Heart left ventricle (tissue), 16 donors: ENCODE results near the gene WWOX. TPM values are rescaled to one million over a fixed set of nuclear protein-coding genes. Genes with fewer than 3 reads are reported as not detected.

ENCODE experiments used
- ATAC-seq, 4 donors: fragments of 200-7000 bp; cut with Tn5 transposase; one replicate each; pipeline ENCODE4 v1.9.1; 2020 to 2022; ENCODE audit warnings: moderate library complexity in 4 of 4, mild to moderate bottlenecking in 3 of 4, moderate number of reproducible peaks in 1 of 4
- DNase-seq, 5 donors: peaks; one replicate each; pipeline ENCODE4 v3.0.0-alpha.2; 2020
- H3K27ac ChIP-seq, 12 donors: fragments of 200-600 bp; sonication (generic) in 4 of 12; one replicate each; pipeline versions ENCODE4 v1.5.0 to v1.8.0; 2016 to 2022; ENCODE audit warnings: mild to moderate bottlenecking in 2 of 12
- H3K27me3 ChIP-seq, 9 donors: fragments of 200-600 bp; sonication (generic) in 2 of 9; one replicate each; pipeline versions ENCODE4 v1.5.1 to v1.8.0; 2016 to 2022; ENCODE audit warnings: mild to moderate bottlenecking in 3 of 9
- H3K36me3 ChIP-seq, 9 donors: fragments of 200-600 bp; sonication (generic) in 2 of 9; one replicate each; pipeline versions ENCODE4 v1.5.0 to v1.8.0; 2018 to 2022; ENCODE audit warnings: mild to moderate bottlenecking in 2 of 9
- H3K4me1 ChIP-seq, 12 donors: fragments of 200-600 bp; sonication (generic) in 4 of 12; one replicate each; pipeline versions ENCODE4 v1.5.0 to v1.8.0; 2016 to 2022; ENCODE audit warnings: mild to moderate bottlenecking in 3 of 12
- H3K4me3 ChIP-seq, 12 donors: fragments of 200-600 bp; sonication (generic) in 4 of 12; one replicate each; pipeline versions ENCODE4 v1.5.0 to v1.8.0; 2017 to 2022; ENCODE audit warnings: mild to moderate bottlenecking in 9 of 12, moderate library complexity in 4 of 12
- H3K9me3 ChIP-seq, 12 donors: fragments of 200-600 bp; sonication (generic) in 4 of 12; one replicate each; pipeline versions ENCODE4 v1.5.0 to v1.8.0; 2016 to 2022; ENCODE audit warnings: mild to moderate bottlenecking in 1 of 12
- POLR2A ChIP-seq, 2 donors: fragments of 450-650 bp; IDR thresholded peaks; one replicate each; pipeline ENCODE4 v1.6.1; 2017; ENCODE audit warnings: antibody characterized with exemption in 2 of 2, mild to moderate bottlenecking in 2 of 2, moderate library complexity in 2 of 2
- WGBS, 4 donors: extraction: QIAGEN DNeasy Blood & Tissue Kit in 2 of 4; methylation state at CpG; one replicate each; pipeline versions ENCODE4 v1.1.5 to v1.1.7; 2013 to 2018; 5-methylcytosine and 5-hydroxymethylcytosine counted together
- intact Hi-C, 10 donors: fragments of 100-400 bp; cut with DNase I; formaldehyde crosslinking; loops; one replicate each; pipeline versions ENCODE4 v1.11.1 to v1.14.2; 2022
- polyA plus RNA-seq, 2 donors: library from polyadenylated mRNA; stranded (reverse); fragments of 200-250 nt; gene quantifications; one replicate each; pipeline ENCODE4 v1.2.3, GENCODE V29; 2013
- total RNA-seq, 9 donors: library from RNA; depleted of rRNA in 2 of 9; stranded (reverse); fragments of >200 nt in 2 of 9; fragmentation: NEBNext Ultra II Directional in 3 of 9; extraction: Animal tissue kit (Norgen Biotek cat#: 25700) in 3 of 9; gene quantifications; one replicate each; pipeline versions ENCODE4 v1.1.0 to v1.2.4, GENCODE V29; 2016 to 2023
- TF ChIP-seq, protein P1 (sequence below), 12 donors: fragments of 200-600 bp; sonication (generic) in 4 of 12; IDR thresholded peaks; one replicate each; pipeline versions ENCODE4 v1.5.0 to v1.8.0; 2018 to 2022; ENCODE audit warnings: antibody characterized with exemption in 12 of 12, mild to moderate bottlenecking in 5 of 12
- donor health status: ischemic (EF 13 %, LVEDD 7.1; RV severe dilation, severe dysfunction).
- donor health status: healthy with polysubstance abuse.
- donor health status: DM: no; HTN: yes; CAD: no.
- donor health status: DM: no; HTN: no; CAD: no.
- donor health status: ischemic (EF 25% LVEDD 6.9; RV normal size, moderate dysfunction).
- donor health status: ischemic (EF 25% LVEDD 5.7; RV mildly dilated, moderate dysfunction).
- donor health status: healthy.
- donor health status: DM: yes; HTN: yes; CAD: no.
- donor health status: ischemic (EF 35%, LVEDD 5.7; RV mildly dilated, moderate dysfunction).
- donor health status: nonischemic (EF 11% LVEDD 7.7; RV severe dilation, severe dysfunction).
- donor health status: DM: yes; HTN: yes; CAD: no.
- donor health status: PGD.
- donor health status: ischemic (EF 29% LVEDD 5.4; RV normal size, mild dysfunction).
- donor health status: nonischemic (EF 23%, LVEDD 6.1; RV moderate dilation, normal function).

WWOX gene
- total and polyA plus RNA-seq, 11 donors = 4.3 to 18.3 (median 9.1) TPM

DNA sequence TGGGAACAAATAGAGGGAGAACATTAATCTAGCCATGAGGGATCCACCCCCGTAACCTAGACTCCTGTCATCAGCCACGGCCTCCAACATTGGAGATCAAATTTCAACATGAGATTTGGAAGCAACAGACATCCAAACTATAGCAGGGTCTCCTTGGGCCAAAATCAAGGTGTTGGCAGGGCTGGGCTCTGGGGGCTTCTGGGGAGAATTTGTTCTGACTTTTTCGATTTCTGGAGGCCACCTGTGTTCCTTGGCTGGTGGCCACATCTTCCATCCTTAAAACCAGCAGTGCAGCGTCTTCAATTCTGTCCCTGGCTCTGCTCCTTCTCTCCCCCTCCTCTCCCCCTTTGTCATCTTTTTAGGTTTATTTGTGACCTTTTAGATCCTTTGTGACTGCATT is 546.2 kb downstream of the WWOX start:
- H3K9me3 ChIP-seq = no peaks in the 10 kb centered on the region
- H3K27ac ChIP-seq = peak overlapping the region in 1 of 12 donors; percentile 46
- intact Hi-C loops = loop anchor here in 1 of 10 donors (10.0 kb wide), 1 partner anchor 109 kb away; no protein-coding TSS in a partner anchor
- no peak overlapping the region for H3K4me3 ChIP-seq
- 81 to 92% (median 86%) methylated on average over 4 of the region's 4 CpGs for WGBS, 4 donors
- H3K27me3 ChIP-seq = no peaks in the 10 kb centered on the region
- no peaks in the 10 kb centered on the region for H3K36me3 ChIP-seq
- ATAC-seq (no peak), DNase-seq (no peak)
- H3K4me1 ChIP-seq = peaks cover 0 to 31% (median 18%) of the 10 kb centered on the region in 12 donors
- TF ChIP-seq, protein P1, sequence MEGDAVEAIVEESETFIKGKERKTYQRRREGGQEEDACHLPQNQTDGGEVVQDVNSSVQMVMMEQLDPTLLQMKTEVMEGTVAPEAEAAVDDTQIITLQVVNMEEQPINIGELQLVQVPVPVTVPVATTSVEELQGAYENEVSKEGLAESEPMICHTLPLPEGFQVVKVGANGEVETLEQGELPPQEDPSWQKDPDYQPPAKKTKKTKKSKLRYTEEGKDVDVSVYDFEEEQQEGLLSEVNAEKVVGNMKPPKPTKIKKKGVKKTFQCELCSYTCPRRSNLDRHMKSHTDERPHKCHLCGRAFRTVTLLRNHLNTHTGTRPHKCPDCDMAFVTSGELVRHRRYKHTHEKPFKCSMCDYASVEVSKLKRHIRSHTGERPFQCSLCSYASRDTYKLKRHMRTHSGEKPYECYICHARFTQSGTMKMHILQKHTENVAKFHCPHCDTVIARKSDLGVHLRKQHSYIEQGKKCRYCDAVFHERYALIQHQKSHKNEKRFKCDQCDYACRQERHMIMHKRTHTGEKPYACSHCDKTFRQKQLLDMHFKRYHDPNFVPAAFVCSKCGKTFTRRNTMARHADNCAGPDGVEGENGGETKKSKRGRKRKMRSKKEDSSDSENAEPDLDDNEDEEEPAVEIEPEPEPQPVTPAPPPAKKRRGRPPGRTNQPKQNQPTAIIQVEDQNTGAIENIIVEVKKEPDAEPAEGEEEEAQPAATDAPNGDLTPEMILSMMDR (IDR thresholded peaks at IDR 0.05) = no peak

DNA sequence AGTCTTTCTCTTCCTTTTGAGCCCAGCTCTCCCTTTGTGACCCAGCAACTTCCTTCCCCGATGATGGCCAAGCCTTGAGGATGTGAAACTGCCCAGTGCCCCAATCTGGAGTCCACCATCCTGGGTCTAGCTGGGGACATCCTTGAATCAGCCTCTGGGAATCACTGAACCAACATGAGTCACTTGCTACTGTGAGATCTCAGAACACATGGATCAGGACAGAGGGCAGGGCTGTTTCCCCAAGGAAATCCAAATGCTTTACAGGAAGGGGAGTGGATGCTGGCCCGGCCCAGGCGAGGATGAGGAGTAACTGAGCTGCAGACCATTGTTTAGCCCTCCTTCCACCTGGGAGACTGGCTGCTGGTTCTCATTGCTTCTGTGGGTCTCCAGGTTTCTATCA is 547.6 kb downstream of the WWOX start:
- DNase-seq = peak in 4 of 5 donors; percentile 35 to 64 (median 50)
- Histone ChIP-seq H3K4me3 (no peak overlapping the region), H3K4me1 (peaks cover 0 to 31% (median 18%) of the 10 kb centered on the region in 12 donors), H3K36me3 (no peaks in the 10 kb centered on the region), H3K27me3 (no peaks in the 10 kb centered on the region), H3K27ac (peak overlapping the region in 11 of 12 donors; percentile 24 to 74 (median 36)), H3K9me3 (no peaks in the 10 kb centered on the region)
- no peak for TF ChIP-seq POLR2A (IDR thresholded peaks at IDR 0.05)
- intact Hi-C loops = loop anchor here in 1 of 10 donors (10.0 kb wide), 1 partner anchor 108 kb away; no protein-coding TSS in a partner anchor
- ATAC-seq = peak; percentile 61 to 90 (median 81)
- WGBS, 4 donors = 46 to 63% (median 59%) methylated on average over 3 of the region's 3 CpGs

DNA sequence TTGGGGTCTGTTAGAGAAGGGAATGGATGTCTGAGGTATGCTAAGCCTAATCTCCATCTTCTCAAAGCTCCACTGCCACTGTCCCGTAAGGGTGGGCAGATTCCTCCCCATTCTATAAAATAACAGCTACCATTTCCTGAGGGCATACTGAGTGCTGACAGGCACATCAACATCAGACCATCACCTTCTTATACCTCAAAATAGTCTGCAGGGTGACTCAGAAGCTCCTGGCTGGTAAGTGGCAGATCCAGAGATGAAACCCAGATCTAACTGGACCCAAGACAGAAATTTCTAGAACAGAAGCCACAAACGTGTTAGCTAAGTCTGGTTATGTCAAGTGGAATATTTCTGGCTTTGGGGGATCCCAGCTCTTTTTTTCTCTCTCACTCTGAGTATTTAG is 548.0 kb downstream of the WWOX start:
- DNase-seq (no peak), ATAC-seq (peak in 2 of 4 donors; percentile 77 to 82)
- no peaks in the 10 kb centered on the region for H3K9me3 ChIP-seq
- intact Hi-C loops = loop anchor here in 1 of 10 donors (10.0 kb wide), 1 partner anchor 107 kb away; no protein-coding TSS in a partner anchor
- H3K4me3 ChIP-seq = no peak overlapping the region
- 51 to 68% (median 53%) methylated on average over 2 of the region's 2 CpGs for WGBS, 4 donors
- peak overlapping the region in 11 of 12 donors; percentile 19 to 72 (median 38) for H3K27ac ChIP-seq
- H3K36me3 ChIP-seq = no peaks in the 10 kb centered on the region
- TF ChIP-seq, protein P1 (IDR thresholded peaks at IDR 0.05) = no peak
- TF ChIP-seq POLR2A (IDR thresholded peaks at IDR 0.05) = no peak
- H3K4me1 ChIP-seq = peaks cover 0 to 31% (median 18%) of the 10 kb centered on the region in 12 donors
- H3K27me3 ChIP-seq = no peaks in the 10 kb centered on the region

DNA sequence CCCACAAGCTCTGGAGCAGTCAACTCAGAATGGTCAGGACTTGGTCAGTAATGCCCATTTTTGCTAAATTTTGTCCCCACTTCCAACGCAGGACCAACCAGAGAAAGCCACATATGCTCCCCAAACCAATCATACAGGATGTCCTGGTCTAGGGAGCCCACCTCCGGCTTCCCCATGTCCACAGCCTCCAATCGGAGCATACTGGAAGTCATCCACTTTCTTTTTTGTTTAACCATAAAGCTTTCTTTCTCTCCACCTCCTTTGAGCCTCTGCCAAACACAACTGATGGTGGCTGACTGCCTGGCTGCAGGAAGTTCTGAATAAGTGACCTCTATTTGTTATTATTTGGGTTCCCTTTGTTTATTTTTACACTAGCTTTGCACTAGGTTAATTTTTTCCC is 549.1 kb downstream of the WWOX start:
- DNase-seq = peak in 3 of 5 donors; percentile 30 to 45 (median 38)
- Histone ChIP-seq H3K9me3 (no peaks in the 10 kb centered on the region), H3K27me3 (no peaks in the 10 kb centered on the region), H3K27ac (peak overlapping the region in 8 of 12 donors; percentile 24 to 72 (median 50)), H3K4me1 (peaks cover 0 to 31% (median 18%) of the 10 kb centered on the region in 12 donors), H3K36me3 (no peaks in the 10 kb centered on the region), H3K4me3 (no peak overlapping the region)
- WGBS, 4 donors = 40 to 58% (median 45%) methylated on average over 3 of the region's 3 CpGs
- TF ChIP-seq, protein P1 (IDR thresholded peaks at IDR 0.05) = no peak
- TF ChIP-seq POLR2A (IDR thresholded peaks at IDR 0.05) = no peak
- intact Hi-C loops = loop anchor here in 1 of 10 donors (10.0 kb wide), 1 partner anchor 106 kb away; no protein-coding TSS in a partner anchor
- ATAC-seq = peak in 2 of 4 donors; percentile 41 to 47
